ENCODE results near the gene STK39. TPM values are rescaled to one million over a fixed set of nuclear protein-coding genes. Genes with fewer than 3 reads are reported as not detected.

Gene STK39
- total RNA-seq, 3 donors from 2014 or later: 36.4 to 57.5 (median 52.5) TPM

- Histone ChIP-seq H3K4me1 (ENCODE audit: low read depth) (no peaks in the 10 kb centered on the region), H3K4me3 (no peak overlapping the region), H3K9me3 (no peaks in the 10 kb centered on the region), H3K36me3 (ENCODE audit: low read depth) (no peaks in the 10 kb centered on the region)
- DNase-seq: no peak
- no peak for TF ChIP-seq CTCF (IDR thresholded peaks at IDR 0.05)
- intact Hi-C loops (cut with DNase I, micrococcal nuclease): no loop called here
- no peak for ATAC-seq
Measured at GRCh38 chr2:168252976-168253375, 5.6 kb upstream of the STK39 start.

GRCh38 chr2:168246483-168247340 is 683 bp downstream of the STK39 start:
- peak; percentile 79 to 89 (median 87) for DNase-seq
- Histone ChIP-seq H3K4me3 (peak overlapping the region; percentile 50), H3K36me3 (ENCODE audit: low read depth) (no peaks in the 10 kb centered on the region), H3K4me1 (ENCODE audit: low read depth) (peaks cover 26% of the 10 kb centered on the region), H3K9me3 (no peaks in the 10 kb centered on the region)
- peak; percentile 17 for TF ChIP-seq CTCF (IDR thresholded peaks at IDR 0.05)
- intact Hi-C loops (cut with DNase I, micrococcal nuclease): loop anchor here in 1 of 2 donors (5.0 kb wide), 1 partner anchor 91 kb away; no protein-coding TSS in a partner anchor
- ATAC-seq: peak; percentile 82

- peaks cover 26% of the 10 kb centered on the region for H3K4me1 ChIP-seq (ENCODE audit: low read depth)
- intact Hi-C loops (cut with DNase I, micrococcal nuclease): loop anchor here in 1 of 2 donors (5.0 kb wide), 1 partner anchor 91 kb away; no protein-coding TSS in a partner anchor
Measured at GRCh38 chr2:168246072-168246482, 1.3 kb downstream of the STK39 start.

GRCh38 chr2:168245074-168245825 is 2.1 kb downstream of the STK39 start:
- intact Hi-C loops (cut with DNase I, micrococcal nuclease): loop anchor here in 1 of 2 donors (5.0 kb wide), 1 partner anchor 92 kb away; no protein-coding TSS in a partner anchor
- no peak for DNase-seq
- no peak for TF ChIP-seq CTCF (IDR thresholded peaks at IDR 0.05)

More at GRCh38 chr2:168246072-168246482, 1.3 kb downstream of the STK39 start:
- DNase-seq (no peak), ATAC-seq (no peak)
- no peak for TF ChIP-seq CTCF (IDR thresholded peaks at IDR 0.05)
- Histone ChIP-seq H3K4me3 (peak overlapping the region; percentile 50), H3K36me3 (ENCODE audit: low read depth) (no peaks in the 10 kb centered on the region), H3K9me3 (no peaks in the 10 kb centered on the region)

GRCh38 chr2:168244318-168244717 is 3.1 kb downstream of the STK39 start:
- Histone ChIP-seq H3K4me3 (no peak overlapping the region), H3K36me3 (ENCODE audit: low read depth) (no peaks in the 10 kb centered on the region), H3K9me3 (no peaks in the 10 kb centered on the region), H3K4me1 (ENCODE audit: low read depth) (peaks cover 26% of the 10 kb centered on the region)
- DNase-seq (peak in 2 of 3 donors; percentile 48 to 68), ATAC-seq (peak; percentile 45)
- no peak for TF ChIP-seq CTCF (IDR thresholded peaks at IDR 0.05)
- intact Hi-C loops (cut with DNase I, micrococcal nuclease): no loop called here

More at GRCh38 chr2:168245074-168245825, 2.1 kb downstream of the STK39 start:
- peak; percentile 44 for ATAC-seq
- peaks cover 26% of the 10 kb centered on the region for H3K4me1 ChIP-seq (ENCODE audit: low read depth)
- H3K9me3 ChIP-seq: no peaks in the 10 kb centered on the region
- no peaks in the 10 kb centered on the region for H3K36me3 ChIP-seq (ENCODE audit: low read depth)
- no peak overlapping the region for H3K4me3 ChIP-seq

Data from mucosa of descending colon (tissue), 3 donors.